Measurements from ENCODE around the gene ATG9B. TPM values are rescaled to one million over a fixed set of nuclear protein-coding genes. Genes with fewer than 3 reads are reported as not detected.

ATG9B gene
- total and polyA plus RNA-seq, 9 of the 15 experiments (the other 6 are each of a cell fraction or from before 2014, with no cell fraction given): 0.29 to 8.0 (median 2.1) TPM

GRCh38 chr7:151059367-151060112 is 35.2 kb upstream of the ATG9B start, which contains the start of gene SLC4A2 (continued):
- TF ChIP-seq HBP1 (CRISPR knock-in tag; IDR thresholded peaks at IDR 0.05) (0 out of 2 replicates have a peak, but pooled peaks have one; percentile 8), RFX7 (CRISPR knock-in tag; IDR thresholded peaks at IDR 0.05) (no peak), TEAD4 (IDR thresholded peaks at IDR 0.05; ENCODE audit: low read length) (peak; percentile 22; the same call in 1 of the 2 replicates), TEAD4 (CRISPR knock-in tag; IDR thresholded peaks at IDR 0.05; ENCODE audit: borderline replicate concordance) (no peak), ZBTB11 (CRISPR knock-in tag; IDR thresholded peaks at IDR 0.05) (peak in 1 of 3 experiments; percentile 90; a peak in 3 of 6 replicates), NFIC (IDR thresholded peaks at IDR 0.05) (peak; percentile 36), ZNF717 (CRISPR knock-in tag; IDR thresholded peaks at IDR 0.05) (no peak), ZNF212 (CRISPR knock-in tag; IDR thresholded peaks at IDR 0.05) (no peak), ETS1 (conservative IDR thresholded peaks at IDR 0.05; ENCODE audit: control insufficient read depth, low read depth, low read length) (0 out of 2 replicates have a peak, but pooled peaks have one; percentile 30), ERF (CRISPR knock-in tag; IDR thresholded peaks at IDR 0.05) (0 out of 2 replicates have a peak, but pooled peaks have one; percentile 6), ZNF766 (CRISPR knock-in tag; conservative IDR thresholded peaks at IDR 0.05) (peak; percentile 99), KLF16 (IDR thresholded peaks at IDR 0.05) (0 out of 2 replicates have a peak, but pooled peaks have one; percentile 46), HNRNPK (IDR thresholded peaks at IDR 0.05; ENCODE audit: low read depth, low read length, poor library complexity, severe bottlenecking) (peak; percentile 38), ZC3H8 (IDR thresholded peaks at IDR 0.05) (no peak), DIDO1 (tag; IDR thresholded peaks at IDR 0.05; ENCODE audit: low read depth) (no peak), ZNF311 (CRISPR knock-in tag; IDR thresholded peaks at IDR 0.05) (no peak), HDAC2 (IDR thresholded peaks at IDR 0.05) (peak; percentile 20; the same call in 1 of the 2 replicates), SAP30 (IDR thresholded peaks at IDR 0.05; ENCODE audit: borderline replicate concordance, insufficient read depth, low read depth, low read length, poor library complexity, severe bottlenecking) (peak; percentile 17), MAZ (CRISPR knock-in tag; conservative IDR thresholded peaks at IDR 0.05 in 1 of 2, IDR thresholded peaks at IDR 0.05 in 1 of 2) (peak; percentile 99)
- TF ChIP-seq, protein P1, sequence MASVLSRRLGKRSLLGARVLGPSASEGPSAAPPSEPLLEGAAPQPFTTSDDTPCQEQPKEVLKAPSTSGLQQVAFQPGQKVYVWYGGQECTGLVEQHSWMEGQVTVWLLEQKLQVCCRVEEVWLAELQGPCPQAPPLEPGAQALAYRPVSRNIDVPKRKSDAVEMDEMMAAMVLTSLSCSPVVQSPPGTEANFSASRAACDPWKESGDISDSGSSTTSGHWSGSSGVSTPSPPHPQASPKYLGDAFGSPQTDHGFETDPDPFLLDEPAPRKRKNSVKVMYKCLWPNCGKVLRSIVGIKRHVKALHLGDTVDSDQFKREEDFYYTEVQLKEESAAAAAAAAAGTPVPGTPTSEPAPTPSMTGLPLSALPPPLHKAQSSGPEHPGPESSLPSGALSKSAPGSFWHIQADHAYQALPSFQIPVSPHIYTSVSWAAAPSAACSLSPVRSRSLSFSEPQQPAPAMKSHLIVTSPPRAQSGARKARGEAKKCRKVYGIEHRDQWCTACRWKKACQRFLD (CRISPR knock-in tag; IDR thresholded peaks at IDR 0.05): peak; percentile 99
